ENCODE measurements around the gene NOCT.
"Not testable (repeated sequence)": the region's sequence is repeated elsewhere in the genome, so short reads cannot be mapped to it uniquely, and the experiment has no call there.

NOCT gene, protein sequence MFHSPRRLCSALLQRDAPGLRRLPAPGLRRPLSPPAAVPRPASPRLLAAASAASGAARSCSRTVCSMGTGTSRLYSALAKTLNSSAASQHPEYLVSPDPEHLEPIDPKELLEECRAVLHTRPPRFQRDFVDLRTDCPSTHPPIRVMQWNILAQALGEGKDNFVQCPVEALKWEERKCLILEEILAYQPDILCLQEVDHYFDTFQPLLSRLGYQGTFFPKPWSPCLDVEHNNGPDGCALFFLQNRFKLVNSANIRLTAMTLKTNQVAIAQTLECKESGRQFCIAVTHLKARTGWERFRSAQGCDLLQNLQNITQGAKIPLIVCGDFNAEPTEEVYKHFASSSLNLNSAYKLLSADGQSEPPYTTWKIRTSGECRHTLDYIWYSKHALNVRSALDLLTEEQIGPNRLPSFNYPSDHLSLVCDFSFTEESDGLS

GRCh38 chr4:139015269-139015947 is at the start of gene NOCT:
TSS of gene NOCT (plus strand) at chr4:139015781. CDS start at chr4:139015982, 201 bp downstream.
- peak; percentile 88 for DNase-seq

- DNase-seq: no peak
These were observed 48.3 kb upstream of the NOCT start for GRCh38 chr4:138967313-138967712.

DNA sequence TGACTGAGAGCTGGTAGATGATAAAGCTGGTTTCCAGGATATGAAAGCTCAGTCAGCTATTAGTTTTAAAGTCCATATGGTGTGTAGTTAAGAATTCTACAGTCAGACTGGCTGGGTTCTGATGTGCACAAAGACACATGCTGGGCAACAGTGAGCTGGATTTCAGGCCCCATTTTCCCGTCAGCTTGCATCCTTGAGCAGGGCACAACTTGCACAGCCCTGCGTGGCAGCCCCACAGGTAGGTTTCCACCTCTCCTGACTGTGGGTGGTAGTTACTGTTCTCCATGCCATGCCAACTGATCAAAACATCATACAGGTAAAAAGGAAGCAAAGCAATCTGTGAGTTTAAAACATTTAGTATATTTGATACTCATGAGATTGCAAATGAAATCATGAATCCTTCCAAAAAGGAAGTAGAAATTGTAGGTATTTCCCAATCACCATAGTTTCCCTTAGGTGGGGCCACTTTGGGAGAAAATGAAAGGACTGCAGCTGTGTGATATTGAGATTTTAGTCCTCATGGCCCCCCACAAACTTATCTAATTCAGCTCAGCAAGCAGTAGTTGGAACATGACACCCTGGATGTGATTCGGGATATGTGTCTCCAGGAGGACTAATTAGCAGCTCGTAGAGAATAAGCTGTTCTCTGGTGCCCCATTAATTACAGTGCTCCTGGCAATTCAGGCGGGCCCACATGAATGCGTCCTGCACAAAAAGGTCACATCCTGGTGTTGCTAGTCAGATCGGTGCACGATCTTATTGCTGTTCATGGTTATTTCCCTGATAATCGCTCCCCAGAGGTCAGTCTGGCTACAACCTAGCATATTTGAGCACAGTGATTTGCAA is 42.4 kb upstream of the NOCT start:
- peak; percentile 76 for DNase-seq

- DNase-seq: no peak
These were observed 40.4 kb upstream of the NOCT start for GRCh38 chr4:138975225-138975624.

DNA sequence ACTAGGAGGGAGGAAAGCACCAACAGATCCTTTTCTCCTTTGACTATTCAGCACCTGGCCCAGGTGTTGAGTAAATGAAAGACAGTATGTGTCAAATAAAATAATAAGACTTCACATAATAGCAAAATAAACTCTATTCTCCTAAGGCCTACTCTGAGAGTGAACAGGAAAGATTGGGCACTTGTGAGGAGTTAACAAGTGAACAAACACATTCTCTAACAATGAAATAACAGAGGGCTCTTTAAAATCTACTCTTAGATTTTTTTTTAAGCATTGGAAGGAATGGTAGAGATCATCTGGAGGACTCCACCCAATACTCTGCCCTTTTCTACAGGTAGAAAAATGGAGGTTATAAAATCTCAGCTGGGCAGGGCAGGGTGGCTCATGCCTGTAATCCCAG is 39.1 kb upstream of the NOCT start:
- no peak for DNase-seq

DNA sequence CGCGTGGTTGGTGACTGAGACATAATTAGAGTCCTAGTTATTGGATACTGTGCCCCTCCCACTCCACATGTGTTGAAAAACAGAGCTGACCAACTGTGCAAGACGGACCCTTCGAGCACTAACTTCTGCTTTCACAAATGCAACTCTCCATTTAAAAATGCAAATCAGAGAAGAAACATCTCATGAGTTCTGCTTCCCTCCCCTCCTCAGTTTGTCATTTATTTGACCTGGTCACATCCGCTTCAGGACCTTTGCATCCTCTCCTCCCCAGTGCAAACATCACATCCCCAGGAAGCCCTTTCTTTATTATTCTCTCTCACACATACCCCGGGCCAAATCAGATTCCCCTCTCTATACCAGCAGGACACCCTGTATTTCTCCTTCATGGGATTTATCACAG is 38.1 kb upstream of the NOCT start:
- peak; percentile 40 for DNase-seq

DNA sequence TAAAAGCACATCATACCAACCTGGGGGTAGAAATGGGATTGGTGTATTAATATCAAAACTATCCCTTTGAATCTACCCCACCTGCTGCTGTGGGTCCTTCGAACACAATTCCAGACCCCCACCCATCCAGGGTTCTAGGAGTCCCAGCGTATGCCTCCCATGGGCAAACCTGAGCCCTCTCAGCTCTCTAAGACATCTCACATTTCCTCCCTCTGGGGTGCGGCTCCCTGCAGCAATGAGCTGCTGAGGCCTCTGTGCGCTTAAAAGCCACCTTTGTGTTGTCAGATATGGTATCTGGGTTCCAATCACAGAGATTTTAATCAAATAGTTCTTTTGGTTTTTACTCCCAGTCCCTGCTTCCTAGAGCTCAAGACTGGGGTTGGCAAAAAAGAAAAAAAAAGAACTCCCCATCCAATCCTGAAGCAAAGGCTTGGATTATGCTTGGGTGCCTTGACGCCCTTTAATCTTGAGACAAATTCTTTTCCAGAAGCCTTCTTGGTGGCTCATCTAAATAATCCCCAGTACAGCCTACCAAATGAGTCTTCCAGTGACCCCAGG is 37.5 kb upstream of the NOCT start:
- peak; percentile 11 for DNase-seq

- no peak for DNase-seq
These were observed 37.0 kb upstream of the NOCT start for GRCh38 chr4:138978600-138978999.

- DNase-seq: no peak
These were observed 35.8 kb upstream of the NOCT start for GRCh38 chr4:138979742-138980141.

DNA sequence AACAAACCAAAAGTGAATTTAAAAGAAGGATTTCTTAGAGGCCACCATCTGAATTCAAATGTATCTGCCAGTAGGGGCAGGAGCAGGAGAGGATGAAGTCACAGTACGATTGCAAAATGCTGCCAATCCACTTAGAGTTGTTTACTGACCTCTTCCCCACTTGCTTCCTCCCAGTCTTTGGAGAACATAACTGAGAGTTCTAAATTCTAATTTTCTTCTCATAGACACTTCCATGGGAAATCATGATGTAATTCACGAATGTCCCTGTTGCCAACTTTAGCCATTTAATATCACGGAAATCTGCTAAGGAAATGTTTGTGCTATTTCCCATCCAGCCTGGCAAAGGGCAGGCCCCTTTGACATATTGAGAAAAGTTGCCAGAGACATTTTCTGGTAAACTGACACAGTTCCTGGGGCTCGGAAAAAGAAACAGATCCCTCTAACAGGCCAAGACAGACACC is 33.6 kb upstream of the NOCT start:
- no peak for DNase-seq

GRCh38 chr4:138982754-138983153 is 32.8 kb upstream of the NOCT start:
- DNase-seq: no peak

DNA sequence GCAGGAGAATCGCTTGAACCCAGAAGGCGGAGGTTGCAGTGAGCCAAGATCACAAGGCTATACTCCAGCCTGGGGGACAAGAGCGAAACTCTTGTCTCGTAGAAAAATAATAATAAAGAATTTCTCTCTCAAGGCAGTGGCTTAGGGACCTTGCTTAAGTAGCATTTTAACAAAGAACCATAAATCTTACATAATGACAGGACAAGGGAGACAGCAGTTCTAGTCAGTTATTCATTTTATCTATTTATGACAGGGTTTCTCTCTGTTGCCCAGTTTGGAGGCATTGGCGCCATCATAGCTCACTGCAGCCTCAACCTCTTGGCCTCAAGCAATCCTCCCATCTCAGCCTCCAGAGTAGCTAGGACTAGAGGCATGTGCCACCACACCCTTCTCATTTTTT is 31.9 kb upstream of the NOCT start:
- DNase-seq: no peak

GRCh38 chr4:138984647-138985046 is 30.9 kb upstream of the NOCT start:
- DNase-seq: no peak

DNA sequence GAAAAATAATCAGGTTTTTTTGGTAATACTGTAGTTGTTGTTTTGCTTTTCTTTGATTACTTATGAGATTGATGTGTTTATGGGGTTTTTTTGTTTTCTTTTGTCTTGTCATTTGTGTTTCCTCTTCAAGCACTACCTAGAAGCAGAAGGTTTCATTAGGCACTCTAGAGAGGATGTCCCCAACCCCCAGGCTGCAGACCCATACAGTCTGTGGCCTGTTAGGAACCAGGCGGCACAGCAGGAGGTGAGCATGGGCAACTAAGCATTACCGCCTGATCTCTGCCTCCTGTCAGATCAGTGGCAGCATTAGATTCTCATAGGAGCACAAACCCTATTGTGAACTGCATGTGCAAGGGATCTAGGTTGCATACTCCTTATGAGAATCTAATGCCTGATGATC is 22.9 kb upstream of the NOCT start:
- no peak for DNase-seq

DNA sequence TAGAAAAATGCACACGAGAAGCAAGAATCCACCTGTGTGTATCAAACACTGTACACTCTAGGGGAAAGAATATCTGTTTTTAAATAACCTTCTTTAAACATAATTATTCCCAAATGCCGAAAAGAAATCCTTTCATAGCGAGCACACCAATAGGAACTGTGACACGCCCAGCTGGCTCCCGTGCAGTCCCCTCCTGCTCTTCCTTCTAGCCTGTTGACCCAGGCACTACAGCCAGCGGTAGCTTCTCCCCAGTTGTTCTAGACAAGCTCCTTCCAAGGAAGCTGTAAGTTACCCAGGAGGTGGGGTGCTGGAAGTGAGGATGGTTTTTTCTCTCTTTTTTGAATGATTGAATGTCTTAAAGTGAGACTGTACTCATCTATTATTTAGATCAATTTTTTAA is 19.5 kb upstream of the NOCT start:
- peak; percentile 6 for DNase-seq

- DNase-seq: no peak
These were observed 15.9 kb upstream of the NOCT start for GRCh38 chr4:138999666-139000065.

DNA sequence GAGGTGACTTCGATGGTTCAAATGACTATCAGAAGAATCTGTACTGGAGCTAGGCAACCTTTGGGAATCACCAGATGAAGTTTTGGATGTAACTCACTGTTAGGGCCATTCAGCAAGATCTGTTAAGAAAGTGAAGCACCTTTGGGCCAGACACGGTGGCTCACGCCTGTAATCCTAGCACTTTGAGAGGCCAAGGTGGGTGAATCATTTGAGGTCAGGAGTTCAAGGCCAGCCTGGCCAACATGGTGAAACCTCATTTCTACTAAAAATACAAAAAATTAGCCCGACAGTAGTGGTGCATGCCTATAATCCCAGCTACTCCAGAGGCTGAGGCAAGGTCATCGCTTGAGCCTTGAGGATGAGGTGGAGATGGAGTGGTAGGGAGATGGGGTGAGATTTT is 15.4 kb upstream of the NOCT start:
- DNase-seq: not testable (repeated sequence)

- DNase-seq: not testable (repeated sequence)
These were observed 14.2 kb upstream of the NOCT start for GRCh38 chr4:139001430-139001829.

- DNase-seq: not testable (repeated sequence)
These were observed 11.9 kb upstream of the NOCT start for GRCh38 chr4:139003668-139004067.

DNA sequence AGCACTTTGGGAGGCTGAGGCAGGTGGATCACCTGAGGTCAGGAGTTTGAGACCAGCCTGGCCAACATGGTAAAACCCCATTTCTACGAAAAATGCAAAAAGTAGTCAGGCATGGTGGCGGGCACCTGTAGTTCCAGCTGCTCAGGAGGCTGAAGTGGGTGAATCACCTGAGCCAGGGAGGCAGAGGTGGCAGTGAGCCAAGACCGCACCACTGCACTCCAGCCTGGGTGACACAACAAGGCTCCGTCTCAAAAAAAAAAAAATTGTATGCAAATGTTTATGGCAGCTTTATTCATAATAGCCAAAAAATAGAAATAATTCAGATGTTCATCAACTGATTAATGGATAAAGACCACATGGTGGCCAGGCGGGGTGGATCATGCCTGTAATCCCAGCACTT is 9.8 kb upstream of the NOCT start:
- DNase-seq: no peak

GRCh38 chr4:139007640-139008039 is 7.9 kb upstream of the NOCT start:
- DNase-seq: no peak

DNA sequence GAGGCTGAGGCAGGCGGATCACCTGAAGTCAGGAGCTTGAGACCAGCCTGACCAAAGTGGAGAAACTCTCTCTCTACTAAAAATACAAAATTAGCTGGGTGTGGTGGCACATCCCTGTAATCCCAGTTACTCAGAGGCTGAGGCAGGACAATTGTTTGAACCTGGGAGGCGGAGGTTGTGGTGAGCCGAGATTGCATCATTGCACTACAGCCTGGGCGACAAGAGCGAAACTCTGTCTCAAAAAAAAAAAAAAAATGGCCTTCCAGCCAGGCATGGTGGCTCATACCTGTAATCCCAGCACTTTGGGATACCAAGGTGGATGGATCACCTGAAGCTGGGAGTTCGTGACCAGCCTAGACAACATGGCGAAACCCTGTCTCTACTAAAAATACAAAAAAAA is 7.3 kb upstream of the NOCT start:
- DNase-seq: not testable (repeated sequence)

DNA sequence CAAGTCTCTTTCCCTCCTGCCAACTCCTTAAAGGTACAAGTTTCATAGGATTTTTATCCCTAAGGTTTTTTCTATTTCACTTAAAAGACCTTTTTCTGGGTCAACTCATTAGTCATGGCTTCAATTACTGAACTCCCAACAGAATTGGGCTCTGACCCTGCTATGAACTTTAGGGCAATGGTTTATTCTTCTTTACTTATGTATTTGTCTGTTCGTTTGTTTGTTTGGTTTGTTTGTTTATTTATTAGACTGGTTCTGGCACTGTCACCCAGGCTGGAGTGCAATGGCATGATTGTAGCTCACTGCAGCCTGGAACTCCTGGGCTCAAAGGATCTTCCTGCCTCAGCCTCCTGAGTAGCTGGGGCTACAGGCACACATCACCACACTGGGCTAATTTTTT is 5.9 kb upstream of the NOCT start:
- DNase-seq: no peak

Data from NCI-H146 (cell line).